GM18511 (cell line): ENCODE data around the gene KRT1.

Experiments
- ATAC-seq: cut with Tn5 transposase; IDR thresholded peaks from one replicate; pipeline ENCODE4 v1.9.1; 2021; ENCODE audit warnings: mild to moderate bottlenecking, moderate library complexity; ENCODE audit not compliant: unreplicated experiment

The KRT1 gene

DNA sequence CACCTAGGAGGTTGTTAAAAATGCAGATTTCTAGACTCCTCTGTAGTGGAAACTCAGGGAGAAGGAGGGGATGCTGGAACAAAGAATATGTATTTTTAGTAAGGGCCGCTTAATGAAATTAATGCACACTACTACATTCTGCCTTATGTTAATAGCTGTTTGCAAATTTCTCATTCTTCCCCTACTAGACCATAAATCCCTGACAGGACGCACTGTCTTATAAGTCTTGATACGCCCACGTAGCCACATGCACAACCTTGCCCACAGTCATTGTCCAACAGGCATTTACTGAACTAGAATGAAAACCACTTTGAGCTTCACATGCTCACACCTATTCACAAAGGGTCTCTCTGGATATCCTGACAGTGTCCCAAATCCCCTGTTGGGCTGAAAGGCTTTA lies 38.7 kb downstream of the KRT1 start:
- no peak for ATAC-seq

DNA sequence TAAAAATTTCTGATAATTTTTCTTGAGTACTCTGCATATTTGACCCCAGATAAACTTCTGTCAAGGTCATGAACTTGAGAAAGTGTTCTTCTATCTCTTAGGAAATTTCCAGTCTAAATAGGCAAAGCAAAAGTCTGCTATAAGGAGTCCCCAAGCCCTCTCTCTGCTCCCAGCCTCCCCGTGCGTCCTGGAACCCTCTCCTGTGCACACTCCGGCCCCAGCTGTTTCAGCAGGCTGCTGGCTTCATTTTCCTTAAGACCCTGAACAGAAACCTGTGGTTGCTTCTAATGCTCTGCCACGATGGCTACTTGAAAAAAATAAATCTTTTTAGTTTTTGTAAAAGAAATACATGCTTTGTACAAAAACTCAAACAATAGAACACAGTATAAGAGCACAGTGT lies 42.9 kb downstream of the KRT1 start:
- ATAC-seq: no peak

DNA sequence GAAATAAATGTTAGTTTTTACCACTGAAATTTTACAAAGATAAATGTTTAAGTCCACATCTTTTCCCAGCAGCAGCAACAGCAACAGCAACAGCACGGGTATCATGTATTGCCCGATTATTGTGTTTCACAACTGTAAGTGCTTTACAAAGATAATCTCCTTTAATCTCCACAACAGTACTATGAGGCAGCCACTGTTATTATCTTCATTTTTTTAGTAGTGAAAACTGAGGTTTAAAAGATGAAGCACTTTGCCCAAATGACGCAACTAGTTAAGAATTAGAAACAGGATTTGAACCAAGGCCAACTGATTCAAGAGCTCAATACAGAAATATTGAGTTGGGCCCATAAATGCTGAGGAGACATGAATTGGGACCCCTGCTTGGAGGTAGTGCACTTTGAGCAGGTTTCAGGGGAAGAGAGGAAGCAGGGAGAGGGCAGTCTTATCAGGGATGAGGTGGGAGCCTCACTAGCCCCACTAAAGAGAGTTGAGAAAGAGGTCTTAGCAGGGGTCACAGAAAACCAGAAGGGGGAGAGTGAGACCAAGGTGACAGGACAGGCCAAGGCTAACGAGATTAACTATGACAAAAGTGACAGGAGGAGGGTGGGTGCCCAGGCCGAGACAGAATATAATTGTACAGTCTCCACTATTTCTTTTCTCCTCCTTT lies 43.5 kb downstream of the KRT1 start:
- no peak for ATAC-seq

DNA sequence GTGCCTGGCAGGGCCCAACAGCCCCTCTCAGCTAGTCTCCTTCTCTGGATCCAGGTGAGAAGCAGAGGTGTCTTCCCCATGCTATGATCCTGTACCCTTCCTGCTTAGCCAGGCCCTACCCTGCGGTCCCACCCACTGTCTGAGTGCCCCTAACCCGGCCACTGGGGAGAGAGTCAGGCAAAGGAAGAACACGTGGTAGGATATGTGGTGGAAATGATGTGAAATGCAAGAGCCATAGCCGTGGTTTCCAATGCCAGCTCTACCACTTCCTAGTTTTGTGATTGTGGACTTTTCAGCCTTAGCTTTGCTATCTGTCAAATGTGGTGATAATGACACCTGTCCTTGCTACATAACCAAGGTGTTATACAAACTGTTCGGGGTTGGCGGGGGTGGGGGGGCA lies 44.0 kb downstream of the KRT1 start:
- no peak for ATAC-seq

DNA sequence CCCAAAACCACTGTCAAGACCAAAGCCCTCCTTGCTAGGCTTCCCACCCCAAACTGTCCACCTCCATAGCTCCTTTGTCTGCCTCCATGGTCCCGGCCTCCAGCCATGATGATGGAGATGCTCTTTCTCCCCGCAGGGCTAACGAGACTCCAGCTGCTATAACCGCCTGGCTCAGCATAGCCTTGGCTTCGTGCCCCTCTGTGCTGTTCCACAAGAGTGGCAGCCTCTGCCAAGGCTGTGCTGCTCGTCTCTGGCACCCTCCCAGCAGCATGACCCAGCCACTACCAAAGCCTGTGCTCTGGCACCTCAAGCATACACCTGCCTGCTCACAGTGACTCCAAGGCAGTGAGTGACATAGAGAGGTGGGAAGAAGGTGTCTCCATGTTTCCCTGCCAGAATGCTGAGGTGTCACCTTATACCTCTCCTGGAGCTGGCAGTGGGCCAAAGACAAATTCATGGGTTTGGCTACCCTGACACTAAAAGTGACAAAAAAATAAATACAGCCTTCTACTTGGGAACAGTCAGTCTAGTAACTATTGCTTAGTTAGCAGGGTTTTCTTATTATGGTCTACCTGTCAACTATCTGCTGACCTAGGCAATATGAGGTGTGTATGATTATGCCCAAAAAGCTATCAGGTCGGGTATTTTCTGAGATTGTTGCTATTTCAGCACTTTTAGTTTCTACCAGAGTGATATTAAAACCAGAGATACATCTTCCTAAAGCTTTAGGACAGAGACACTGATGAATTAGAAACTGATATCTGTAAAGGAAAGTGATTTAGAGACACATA lies 45.7 kb downstream of the KRT1 start:
- ATAC-seq: no peak

DNA sequence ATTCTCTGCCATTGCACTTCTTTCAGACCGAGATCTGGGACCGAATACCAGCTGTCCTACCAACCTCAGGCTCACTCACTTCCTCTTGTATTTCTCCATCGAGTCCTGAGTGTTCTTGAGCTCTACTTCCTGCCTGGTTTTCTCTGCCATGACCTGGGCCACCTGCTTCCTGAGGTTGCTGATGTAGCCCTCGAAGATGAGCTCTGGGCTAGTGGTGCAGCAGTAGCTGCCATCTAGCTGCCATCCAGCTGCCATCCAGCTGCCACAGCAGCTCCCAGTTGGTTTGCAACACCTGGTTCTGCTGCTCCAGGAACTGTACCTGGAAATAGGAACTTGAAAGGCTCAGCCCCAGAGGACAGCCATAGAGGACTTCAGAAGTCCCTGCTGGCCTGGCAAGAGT lies 46.8 kb downstream of the KRT1 start:
- no peak for ATAC-seq

DNA sequence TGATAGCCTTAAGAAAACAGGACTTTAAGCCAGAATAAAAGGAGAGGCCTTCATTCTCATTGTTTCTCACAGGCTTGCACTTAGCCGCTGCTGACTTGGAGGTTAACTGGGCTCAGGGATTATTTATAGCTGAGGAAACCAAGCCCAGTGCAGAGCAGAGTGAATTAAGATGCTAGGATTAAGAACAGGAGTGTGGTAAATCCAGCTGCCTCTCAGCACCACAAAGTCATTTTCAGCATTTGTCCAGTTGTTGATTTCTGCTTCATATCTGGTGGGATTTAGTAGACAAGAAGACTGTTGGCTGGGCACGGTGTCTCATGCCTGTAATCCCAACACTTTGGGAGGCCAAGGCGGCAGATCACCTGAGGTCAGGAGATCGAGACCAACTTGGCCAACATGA lies 47.6 kb downstream of the KRT1 start:
- no peak for ATAC-seq

DNA sequence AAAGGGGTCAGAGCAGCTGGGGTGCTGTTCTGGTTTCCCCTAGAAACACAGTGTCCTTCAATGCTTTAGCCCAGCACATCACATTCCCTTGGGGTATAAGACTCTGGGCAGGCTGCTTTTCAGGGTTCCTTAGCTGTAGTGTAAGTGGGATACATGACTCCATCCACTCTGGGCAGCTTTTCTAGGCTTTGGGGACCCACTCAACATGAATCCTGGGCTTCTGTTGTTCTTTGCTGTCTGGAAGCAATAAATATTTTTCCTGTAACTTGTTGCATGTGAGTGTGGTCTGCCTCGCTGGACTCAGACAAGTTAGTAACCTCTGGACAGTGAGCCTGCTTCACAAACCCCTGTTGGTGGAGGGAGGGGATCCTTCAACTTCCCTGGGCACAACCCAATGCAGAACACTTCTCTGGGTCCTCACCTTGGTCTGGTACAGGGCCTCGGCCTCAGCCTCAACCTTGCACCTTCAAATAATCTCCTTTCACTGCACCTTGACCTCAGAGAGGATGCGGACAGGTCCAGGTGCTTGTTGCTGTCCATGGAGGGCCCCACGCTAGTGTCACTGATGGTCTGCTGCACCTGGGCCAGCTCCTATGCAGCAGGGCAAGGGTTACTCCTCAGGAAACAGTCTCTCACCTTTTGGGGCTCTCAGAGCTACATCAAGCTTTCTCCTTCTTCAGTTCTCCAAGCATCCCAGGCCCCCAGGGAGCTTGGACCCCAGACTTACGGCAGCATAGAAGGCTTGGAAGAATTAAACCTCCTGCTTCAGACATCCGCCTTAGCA lies 48.3 kb downstream of the KRT1 start:
- ATAC-seq: no peak

DNA sequence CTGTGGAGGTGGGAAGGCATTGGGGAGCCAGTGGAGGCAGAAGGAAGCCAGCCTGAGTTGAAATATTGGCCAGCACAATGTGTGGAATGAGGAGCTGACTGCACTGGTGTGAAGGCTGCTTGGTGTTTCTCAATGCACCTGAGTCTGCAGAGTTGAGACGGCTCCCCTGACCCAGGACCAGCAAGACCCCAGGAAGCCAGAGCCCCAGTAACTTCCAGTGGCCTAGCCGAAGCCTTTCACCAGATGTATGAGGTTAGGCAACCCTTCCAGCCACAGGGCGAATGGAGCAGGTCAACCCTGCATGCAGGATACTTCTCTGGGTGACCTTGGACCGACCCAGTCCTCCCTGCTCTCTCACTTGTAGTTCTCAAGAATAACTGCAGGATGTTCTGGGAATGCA lies 48.9 kb downstream of the KRT1 start:
- no peak for ATAC-seq

DNA sequence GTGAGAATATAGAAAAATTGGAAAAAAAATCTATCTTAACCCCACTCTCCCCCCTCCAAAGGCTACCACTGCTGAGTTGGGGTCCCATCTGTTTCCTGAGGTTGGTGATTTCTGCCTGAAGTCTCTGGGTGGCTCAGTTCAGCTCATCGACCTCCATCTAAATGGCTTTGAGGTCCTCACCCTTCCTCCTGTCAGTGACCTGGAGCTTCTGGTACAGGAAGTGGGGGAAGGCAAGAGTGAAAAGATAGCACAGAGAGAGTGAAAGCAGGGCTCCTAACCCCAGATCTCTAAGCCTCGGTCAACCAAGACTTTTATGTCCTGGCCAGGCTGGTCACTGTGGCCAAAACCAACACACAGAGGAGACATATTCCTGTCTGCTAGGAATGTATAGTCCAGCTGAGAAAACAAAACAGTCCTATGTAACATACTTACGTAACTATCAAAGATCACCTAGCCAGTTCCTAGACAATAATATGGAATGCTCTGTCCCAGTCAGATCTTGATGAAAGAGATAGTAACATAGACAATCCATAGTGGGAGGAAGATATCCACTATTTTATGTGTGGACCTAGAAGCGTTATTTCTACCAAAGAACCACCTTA lies 49.5 kb downstream of the KRT1 start:
- no peak for ATAC-seq

DNA sequence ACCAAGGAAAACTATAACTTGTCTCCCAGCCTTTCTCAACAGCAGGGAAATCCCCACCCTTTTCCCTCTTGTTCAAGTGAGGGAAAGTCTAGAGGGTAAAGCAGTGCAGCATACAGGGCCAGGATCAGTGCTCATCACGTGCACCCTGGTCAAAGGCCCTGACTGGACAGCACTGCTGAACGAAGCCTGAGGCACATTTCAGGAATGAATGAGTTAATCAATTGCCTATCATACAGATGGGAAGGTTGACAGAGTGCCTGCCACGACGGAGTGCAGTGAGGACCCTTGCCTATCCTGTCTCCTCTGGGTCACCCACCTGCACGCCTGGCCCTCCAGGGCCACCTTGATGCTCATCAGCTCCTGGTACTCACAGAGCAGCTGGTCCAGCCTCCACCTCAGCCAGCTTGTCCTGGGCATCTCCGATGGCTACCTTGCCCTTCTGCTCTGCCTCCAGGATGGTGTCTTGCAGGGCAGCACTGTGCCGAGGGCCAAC lies 50.2 kb downstream of the KRT1 start:
- ATAC-seq: no peak

DNA sequence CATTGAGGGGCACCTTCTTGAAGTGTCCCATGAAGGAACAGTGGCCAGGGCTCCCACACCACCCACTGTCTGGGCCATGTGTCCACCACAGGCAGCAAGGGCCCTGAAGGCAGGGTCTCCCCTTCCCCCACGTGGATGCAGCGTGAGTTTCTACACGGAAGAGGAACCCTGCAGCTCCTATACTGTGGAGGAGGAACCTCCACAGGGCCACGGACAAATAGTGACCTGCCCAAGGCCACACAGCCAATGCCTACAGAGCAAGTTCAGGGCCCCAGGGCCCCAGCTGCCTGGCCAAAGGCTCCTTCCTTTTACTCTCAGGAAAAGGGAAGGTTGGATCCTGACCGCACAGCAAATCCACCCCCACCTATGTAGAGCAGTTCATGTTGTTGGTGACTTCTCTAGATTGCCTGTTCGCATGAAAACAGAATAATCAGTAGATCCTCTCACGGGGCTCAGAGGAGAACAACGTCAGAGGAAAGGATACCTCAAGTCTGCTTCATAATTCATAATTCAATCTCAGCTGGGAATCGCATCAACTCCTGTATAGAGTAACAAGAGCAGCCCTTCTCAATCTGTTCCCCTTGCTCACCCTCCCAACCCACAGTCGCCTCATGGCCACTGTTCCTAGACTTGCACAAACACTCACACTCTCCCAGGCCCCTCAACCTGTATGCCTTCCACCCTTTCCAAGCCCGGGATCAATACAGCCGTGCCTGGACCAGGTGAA lies 50.8 kb downstream of the KRT1 start:
- ATAC-seq: no peak

DNA sequence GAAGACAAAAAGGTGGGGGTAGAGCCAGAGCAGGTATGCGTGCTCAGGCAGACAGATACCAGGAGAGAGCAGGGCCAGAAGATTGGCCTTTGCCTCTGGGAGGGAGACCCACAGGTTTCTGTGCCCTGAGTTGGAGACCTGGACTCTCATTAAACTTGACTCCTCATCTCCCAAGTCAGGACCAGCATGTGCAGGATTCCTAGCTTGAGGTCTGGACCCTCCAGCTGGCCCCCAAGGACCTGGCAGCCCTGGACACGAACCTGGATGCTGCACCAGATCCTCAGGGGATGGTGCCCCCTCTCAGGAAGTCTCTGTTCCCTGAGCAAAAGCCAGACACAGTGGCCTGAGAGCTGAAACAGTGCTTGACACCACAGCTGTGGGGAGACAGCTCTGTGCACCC lies 51.4 kb downstream of the KRT1 start:
- ATAC-seq: no peak

DNA sequence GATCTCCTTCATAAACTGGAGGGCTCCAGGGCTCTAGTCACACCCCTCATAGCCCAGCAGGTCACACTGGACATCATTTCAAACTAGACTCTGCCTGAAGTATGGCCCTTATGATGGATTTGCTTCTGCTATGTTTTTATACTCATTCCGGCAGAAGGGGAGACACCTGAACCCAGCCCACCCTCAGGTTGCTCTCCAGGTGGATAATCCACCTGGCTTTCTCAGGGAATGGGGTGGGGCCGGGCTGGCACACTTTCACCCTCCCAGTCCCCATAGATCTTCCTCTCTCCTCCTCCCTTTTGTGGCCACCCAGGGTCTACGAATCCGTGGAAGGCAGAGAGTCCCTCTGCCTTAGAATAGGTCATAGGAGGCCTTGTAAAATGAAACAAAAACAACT lies 52.1 kb downstream of the KRT1 start:
- no peak for ATAC-seq

DNA sequence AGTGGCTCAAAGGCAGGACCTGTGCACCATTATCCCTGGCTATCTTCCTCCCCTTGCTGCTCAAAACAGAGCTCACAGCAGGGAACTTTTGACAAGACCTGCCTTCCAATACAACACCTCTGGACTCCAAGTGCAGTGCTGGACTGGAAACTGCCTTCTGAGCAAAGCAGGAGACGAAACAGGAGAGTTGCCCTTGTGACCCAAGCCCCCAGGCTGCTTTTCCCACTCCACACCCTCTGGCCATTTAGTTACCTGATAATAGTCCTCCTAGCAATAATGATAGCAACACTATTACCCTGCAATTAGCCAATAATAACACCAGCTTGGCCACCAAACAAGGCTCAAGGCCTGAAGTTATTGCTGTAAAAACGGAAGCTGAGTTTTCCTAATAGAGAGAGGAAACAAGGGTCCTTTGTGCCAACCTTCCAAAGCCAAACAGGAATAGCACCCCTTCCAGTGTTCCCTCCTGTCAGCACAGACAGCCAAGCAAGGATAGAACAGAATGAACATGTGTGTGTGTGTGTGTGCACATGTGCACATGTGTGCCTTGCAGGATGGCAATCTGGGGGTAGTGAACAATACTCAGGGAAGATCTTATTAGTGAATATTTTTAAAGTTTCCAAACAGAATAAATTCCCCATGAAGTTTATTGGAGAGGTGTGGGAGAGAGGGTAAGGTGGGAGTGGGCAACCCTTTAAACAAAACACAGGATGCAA lies 52.7 kb downstream of the KRT1 start:
- no peak for ATAC-seq
